ENCODE measurements around the gene MYO1E.

- TF ChIP-seq, protein P1, sequence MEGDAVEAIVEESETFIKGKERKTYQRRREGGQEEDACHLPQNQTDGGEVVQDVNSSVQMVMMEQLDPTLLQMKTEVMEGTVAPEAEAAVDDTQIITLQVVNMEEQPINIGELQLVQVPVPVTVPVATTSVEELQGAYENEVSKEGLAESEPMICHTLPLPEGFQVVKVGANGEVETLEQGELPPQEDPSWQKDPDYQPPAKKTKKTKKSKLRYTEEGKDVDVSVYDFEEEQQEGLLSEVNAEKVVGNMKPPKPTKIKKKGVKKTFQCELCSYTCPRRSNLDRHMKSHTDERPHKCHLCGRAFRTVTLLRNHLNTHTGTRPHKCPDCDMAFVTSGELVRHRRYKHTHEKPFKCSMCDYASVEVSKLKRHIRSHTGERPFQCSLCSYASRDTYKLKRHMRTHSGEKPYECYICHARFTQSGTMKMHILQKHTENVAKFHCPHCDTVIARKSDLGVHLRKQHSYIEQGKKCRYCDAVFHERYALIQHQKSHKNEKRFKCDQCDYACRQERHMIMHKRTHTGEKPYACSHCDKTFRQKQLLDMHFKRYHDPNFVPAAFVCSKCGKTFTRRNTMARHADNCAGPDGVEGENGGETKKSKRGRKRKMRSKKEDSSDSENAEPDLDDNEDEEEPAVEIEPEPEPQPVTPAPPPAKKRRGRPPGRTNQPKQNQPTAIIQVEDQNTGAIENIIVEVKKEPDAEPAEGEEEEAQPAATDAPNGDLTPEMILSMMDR (IDR thresholded peaks at IDR 0.05; ENCODE audit: insufficient read depth, low read length, poor library complexity, severe bottlenecking) = no peak
- TF ChIP-seq EZH2phosphoT487 (conservative IDR thresholded peaks at IDR 0.05; ENCODE audit: low read length) = no peak
Observed at GRCh38 chr15:59298854-59299250, 73.8 kb downstream of the MYO1E start.
